CD4-positive, alpha-beta T cell treated with Interleukin-15 for 4 hours (primary cell): ENCODE measurements around the gene ADCY9.

Source experiments
- DNase-seq: peaks from one replicate; pipeline ENCODE4 v3.0.0-alpha.2; 2020; ENCODE audit warnings: low spot score

Gene ADCY9

DNA sequence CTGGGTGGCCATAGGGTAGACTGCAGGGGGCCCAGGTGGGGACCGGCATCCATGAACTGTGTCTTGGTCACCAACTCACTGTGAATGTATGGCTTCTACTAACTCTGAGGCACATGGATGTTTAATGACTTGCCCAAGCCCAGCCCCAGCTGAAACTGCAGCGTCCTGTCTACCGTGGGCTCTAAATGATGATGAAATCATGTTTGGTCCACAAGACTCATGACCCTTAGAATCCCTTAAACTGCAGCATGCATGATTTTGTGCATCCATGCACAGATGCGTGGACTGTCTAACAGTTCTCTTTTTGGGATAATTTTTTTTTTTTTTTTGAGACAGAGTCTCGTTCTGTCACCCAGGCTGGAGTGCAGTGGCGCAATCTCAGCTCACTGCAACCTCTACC, 203.3 kb downstream of the ADCY9 start:
- DNase-seq = no peak
